NCI-H82 (cell line): Measurements from ENCODE around the gene NDST3.

Source experiments
- DNase-seq: peaks from one replicate; lab custom pipeline; 2025; lab: John Stamatoyannopoulos, UW

Gene NDST3

GRCh38 chr4:118081434-118081833, 47.1 kb downstream of the NDST3 start:
- no peak for DNase-seq

- no peak for DNase-seq
Measured at GRCh38 chr4:118082182-118082581, 47.9 kb downstream of the NDST3 start.

GRCh38 chr4:118085700-118086099, 51.4 kb downstream of the NDST3 start:
- no peak for DNase-seq

GRCh38 chr4:118086344-118086743, 52.1 kb downstream of the NDST3 start:
- DNase-seq: no peak

- DNase-seq: no peak
Measured at GRCh38 chr4:118087366-118087765, 53.1 kb downstream of the NDST3 start.

- peak; percentile 96 for DNase-seq
Measured at GRCh38 chr4:118099106-118099505, 64.8 kb downstream of the NDST3 start.

GRCh38 chr4:118102195-118102594, 67.9 kb downstream of the NDST3 start:
- DNase-seq: no peak

- DNase-seq: no peak
Measured at GRCh38 chr4:118112117-118113046, 78.1 kb downstream of the NDST3 start.

GRCh38 chr4:118113220-118113619, 78.9 kb downstream of the NDST3 start:
- no peak for DNase-seq

GRCh38 chr4:118114720-118115119, 80.4 kb downstream of the NDST3 start:
- no peak for DNase-seq

GRCh38 chr4:118120120-118120760, 86.0 kb downstream of the NDST3 start:
- DNase-seq: no peak

GRCh38 chr4:118124997-118125396, 90.7 kb downstream of the NDST3 start:
- no peak for DNase-seq

- DNase-seq: no peak
Measured at GRCh38 chr4:118139241-118139640, 105.0 kb downstream of the NDST3 start.

- peak; percentile 43 for DNase-seq
Measured at GRCh38 chr4:118141240-118141639, 107.0 kb downstream of the NDST3 start.

GRCh38 chr4:118154649-118155048, 120.4 kb downstream of the NDST3 start:
- DNase-seq: no peak

- DNase-seq: no peak
Measured at GRCh38 chr4:118155516-118155915, 121.2 kb downstream of the NDST3 start.

GRCh38 chr4:118158763-118159375, 124.6 kb downstream of the NDST3 start:
- peak; percentile 55 for DNase-seq

- DNase-seq: no peak
Measured at GRCh38 chr4:118167306-118167705, 133.0 kb downstream of the NDST3 start.

- no peak for DNase-seq
Measured at GRCh38 chr4:118171381-118171780, 137.1 kb downstream of the NDST3 start.

- DNase-seq: no peak
Measured at GRCh38 chr4:118173126-118173525, 138.8 kb downstream of the NDST3 start.

- no peak for DNase-seq
Measured at GRCh38 chr4:118173956-118174725, 139.9 kb downstream of the NDST3 start.

- no peak for DNase-seq
Measured at GRCh38 chr4:118175506-118175905, 141.2 kb downstream of the NDST3 start.
